Astrocyte (in vitro differentiated cells and primary cell): ENCODE measurements around the gene LYPLA2. TPM values are rescaled to one million over a fixed set of nuclear protein-coding genes. Genes with fewer than 3 reads are reported as not detected.
A peak's percentile ranks its signal among the peaks of the same experiment; 100 is the strongest.

Experiments used
- DNase-seq: peaks from one replicate; pipeline ENCODE4 v3.0.0-alpha.2; 2010; ENCODE audit warnings: low read depth
- FAIRE-seq: peaks from 2 replicates; lab custom pipeline; 2011; peaks lifted over from hg19 to GRCh38; lab: Jason Lieb, UNC
- H2AFZ ChIP-seq: 2 replicates; pipeline ENCODE4 v1.6.0; 2012; ENCODE audit warnings: low read depth, low read length, inconsistent platforms
- H3K27ac ChIP-seq: 2 replicates; pipeline ENCODE4 v1.5.1; 2011; ENCODE audit warnings: low read depth, low read length, inconsistent platforms
- H3K27me3 ChIP-seq: 2 replicates; pipeline ENCODE4 v1.6.0; 2011; ENCODE audit warnings: low read length, inconsistent platforms; ENCODE audit not compliant: insufficient read depth
- H3K36me3 ChIP-seq: 2 replicates; pipeline ENCODE4 v1.5.1; 2011; ENCODE audit warnings: low read length, inconsistent platforms; ENCODE audit not compliant: insufficient read depth
- H3K4me1 ChIP-seq: 2 replicates; pipeline ENCODE4 v1.5.1; 2011; ENCODE audit warnings: low read length, inconsistent platforms; ENCODE audit not compliant: insufficient read depth
- H3K4me2 ChIP-seq: 2 replicates; pipeline ENCODE4 v1.6.0; 2012; ENCODE audit warnings: low read length, inconsistent platforms
- H3K4me3 ChIP-seq: 2 replicates; pipeline ENCODE4 v1.5.1; 2011; ENCODE audit warnings: low read depth, mild to moderate bottlenecking, low read length, inconsistent platforms; ENCODE audit not compliant: insufficient read depth
- H3K79me2 ChIP-seq: 2 replicates; pipeline ENCODE4 v1.6.0; 2012; ENCODE audit warnings: mild to moderate bottlenecking, low read length, inconsistent platforms; ENCODE audit not compliant: insufficient read depth
- H3K9ac ChIP-seq: 2 replicates; pipeline ENCODE4 v1.6.0; 2012; ENCODE audit warnings: mild to moderate bottlenecking, low read length, inconsistent platforms
- H3K9me3 ChIP-seq: 2 replicates; pipeline ENCODE4 v1.5.1; 2012; ENCODE audit warnings: low read depth, mild to moderate bottlenecking, low read length, inconsistent platforms; ENCODE audit not compliant: insufficient read depth
- H4K20me1 ChIP-seq: 2 replicates; pipeline ENCODE4 v1.6.0; 2012; ENCODE audit warnings: low read length, inconsistent platforms; ENCODE audit not compliant: insufficient read depth
- H3K27ac Mint-ChIP-seq: one replicate; pipeline ENCODE4 v1.8.0; 2021; ENCODE audit warnings: mild to moderate bottlenecking, mixed read lengths; ENCODE audit not compliant: unreplicated experiment
- H3K27me3 Mint-ChIP-seq: one replicate; pipeline ENCODE4 v1.8.0; 2021; ENCODE audit warnings: low read depth, mixed read lengths; ENCODE audit not compliant: unreplicated experiment
- H3K36me3 Mint-ChIP-seq: one replicate; pipeline ENCODE4 v1.8.0; 2021; ENCODE audit warnings: low read depth, mixed read lengths; ENCODE audit not compliant: unreplicated experiment
- H3K4me1 Mint-ChIP-seq: one replicate; pipeline ENCODE4 v1.8.0; 2021; ENCODE audit warnings: low read depth, mixed read lengths; ENCODE audit not compliant: unreplicated experiment
- H3K4me3 Mint-ChIP-seq: one replicate; pipeline ENCODE4 v1.8.0; 2021; ENCODE audit warnings: mild to moderate bottlenecking, moderate library complexity, mixed read lengths; ENCODE audit not compliant: unreplicated experiment
- H3K9me3 Mint-ChIP-seq: one replicate; pipeline ENCODE4 v1.8.0; 2021; ENCODE audit warnings: mild to moderate bottlenecking, mixed read lengths; ENCODE audit not compliant: unreplicated experiment
- CTCF ChIP-seq: IDR thresholded peaks from 2 replicates; pipeline ENCODE4 v1.5.1; 2011; ENCODE audit warnings: low read depth, mild to moderate bottlenecking, inconsistent platforms, low read length, moderate library complexity; ENCODE audit not compliant: insufficient read depth
- EZH2 ChIP-seq: IDR thresholded peaks from 2 replicates; pipeline ENCODE4 v1.6.1; 2012; ENCODE audit warnings: mild to moderate bottlenecking, low read length, inconsistent platforms; ENCODE audit not compliant: insufficient read depth
- total RNA-seq: library from RNA; stranded (reverse); gene quantifications from 2 replicates; pipeline ENCODE4 v1.2.1, GENCODE V29; 2021

The LYPLA2 gene
- total RNA-seq, 1 donor from 2014 or later: 91.7 TPM

GRCh38 chr1:23823767-23824166, 32.8 kb downstream of the LYPLA2 start:
- Histone ChIP-seq H2AFZ (no peak overlapping the region), H3K4me3 (no peak overlapping the region), H3K27me3 (no peaks in the 10 kb centered on the region), H3K9me3 (no peaks in the 10 kb centered on the region), H3K4me2 (peak overlapping the region; percentile 93), H3K36me3 (peaks cover 2% of the 10 kb centered on the region), H4K20me1 (no peaks in the 10 kb centered on the region), H3K9ac (no peak overlapping the region), H3K27ac (no peak overlapping the region), H3K79me2 (peaks cover 16% of the 10 kb centered on the region), H3K4me1 (peaks cover 9% of the 10 kb centered on the region)
- Mint-ChIP-seq H3K4me1 (peaks cover 2% of the 10 kb centered on the region), H3K27me3 (no peaks in the 10 kb centered on the region), H3K27ac (no peak overlapping the region), H3K36me3 (no peaks in the 10 kb centered on the region), H3K4me3 (no peak overlapping the region), H3K9me3 (no peaks in the 10 kb centered on the region)
- DNase-seq (no peak), FAIRE-seq (no peak)
- TF ChIP-seq CTCF: no peak

- H3K79me2 ChIP-seq: peaks cover 16% of the 10 kb centered on the region
Measured at GRCh38 chr1:23824711-23825075, 33.7 kb downstream of the LYPLA2 start.

More at GRCh38 chr1:23824711-23825075, 33.7 kb downstream of the LYPLA2 start:
- peak overlapping the region; percentile 95 for H2AFZ ChIP-seq
- no peaks in the 10 kb centered on the region for H3K9me3 ChIP-seq
- H3K36me3 Mint-ChIP-seq: no peaks in the 10 kb centered on the region
- peak overlapping the region; percentile 93 for H3K4me2 ChIP-seq
- H3K9me3 Mint-ChIP-seq: no peaks in the 10 kb centered on the region
- peaks cover 9% of the 10 kb centered on the region for H3K4me1 ChIP-seq
- peaks cover 2% of the 10 kb centered on the region for H3K36me3 ChIP-seq
- no peaks in the 10 kb centered on the region for H3K27me3 ChIP-seq
- H3K27ac ChIP-seq: peak overlapping the region; percentile 95
- DNase-seq (no peak), FAIRE-seq (no peak)
- H3K4me3 ChIP-seq: peak overlapping the region; percentile 98
- peak overlapping the region; percentile 93 for H3K27ac Mint-ChIP-seq
- H3K27me3 Mint-ChIP-seq: no peaks in the 10 kb centered on the region
- H3K4me1 Mint-ChIP-seq: peaks cover 2% of the 10 kb centered on the region
- H3K4me3 Mint-ChIP-seq: peak overlapping the region; percentile 95
- H4K20me1 ChIP-seq: no peaks in the 10 kb centered on the region
- peak overlapping the region; percentile 100 for H3K9ac ChIP-seq
- TF ChIP-seq CTCF (no peak), EZH2 (no peak)
